ENCODE results near the gene SIAH1. TPM values are rescaled to one million over a fixed set of nuclear protein-coding genes. Genes with fewer than 3 reads are reported as not detected.
A peak's percentile ranks its signal among the peaks of the same experiment; 100 is the strongest.
"Not testable (repeated sequence)": the region's sequence is repeated elsewhere in the genome, so short reads cannot be mapped to it uniquely, and the experiment has no call there.

The SIAH1 gene
- total and polyA plus RNA-seq, 2 experiments from 2014 or later, result 24.4 to 29.9 TPM

DNA sequence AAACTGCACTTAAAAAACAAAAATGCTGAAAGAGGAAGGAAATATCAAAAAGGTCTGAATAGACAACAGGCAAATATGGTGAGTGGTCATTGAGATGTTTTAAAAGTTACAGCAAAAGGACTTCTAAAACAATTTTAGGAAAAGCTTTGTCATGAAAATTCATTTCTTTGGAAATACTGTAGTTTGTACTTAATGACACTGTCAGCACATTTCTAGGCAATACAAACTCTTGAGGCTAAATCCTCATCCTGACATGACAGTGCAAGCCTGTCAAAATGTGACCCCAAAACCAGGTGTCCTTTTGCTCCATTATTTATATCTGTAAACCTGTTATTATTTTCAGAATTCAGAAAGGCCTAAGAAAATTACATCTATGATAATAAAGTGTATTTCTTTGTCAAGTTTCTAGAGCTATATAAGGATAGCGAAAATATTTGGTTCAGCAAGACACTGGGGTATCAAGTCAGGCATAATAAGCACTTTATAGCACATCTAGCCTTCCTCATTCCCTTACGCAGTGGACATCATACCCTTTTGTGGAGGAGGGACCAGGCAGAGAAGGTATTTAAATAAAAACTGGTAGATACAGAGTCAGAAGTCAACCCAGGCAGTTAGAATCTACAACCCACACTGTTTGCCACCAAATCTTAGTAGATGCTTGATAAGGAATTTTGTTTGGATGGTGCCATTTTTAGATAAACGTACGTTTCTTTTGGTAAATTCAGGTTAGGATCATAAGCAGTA lies 28.4 kb downstream of the SIAH1 start:
- H3K4me2 ChIP-seq (ENCODE audit: unreplicated experiment), result no peak overlapping the region
- no peaks in the 10 kb centered on the region for H3K27me3 ChIP-seq (replicated peaks; ENCODE audit: insufficient read depth)
- H3K79me2 ChIP-seq (ENCODE audit: insufficient read depth), result peaks cover 77% of the 10 kb centered on the region
- no peak overlapping the region for H2AFZ ChIP-seq
- DNase-seq, result no peak
- no peaks in the 10 kb centered on the region for H3K9me3 ChIP-seq (ENCODE audit: low read depth)
- no peaks in the 10 kb centered on the region for H3K4me1 ChIP-seq (ENCODE audit: insufficient read depth)
- TF ChIP-seq EZH2phosphoT487 (IDR thresholded peaks at IDR 0.05; ENCODE audit: insufficient read depth, low read depth) (no peak), EZH2 (IDR thresholded peaks at IDR 0.05; ENCODE audit: insufficient read depth, poor library complexity, severe bottlenecking) (no peak)
- WGBS, 2 experiments (ENCODE audit: low coverage in 1 of 2, low lambda C conversion rate in 2 of 2, missing lambda C conversion rate in 2 of 2), result 97 to 99% methylated on average over 4 of the region's 4 CpGs
- H3F3A ChIP-seq (ENCODE audit: insufficient read depth), result peaks cover 44% of the 10 kb centered on the region
- in situ Hi-C loops (cut with MboI), result loop anchor here (10.0 kb wide), 1 partner anchor 258 kb away; the partner anchor contains the start of gene N4BP1
- H3K36me3 ChIP-seq (ENCODE audit: low read depth), result peaks cover 28% of the 10 kb centered on the region
- no peak overlapping the region for H3K4me3 ChIP-seq
- no peaks in the 10 kb centered on the region for H4K20me1 ChIP-seq (ENCODE audit: insufficient read depth)
- no peak overlapping the region for H3K9ac ChIP-seq
- no peak overlapping the region for H3K27ac ChIP-seq
- no peaks in the 10 kb centered on the region for H3K9me2 ChIP-seq (ENCODE audit: insufficient read depth)

- peaks cover 61% of the 10 kb centered on the region for H3K79me2 ChIP-seq (ENCODE audit: insufficient read depth)
- 77 to 81% methylated on average over 11 of the region's 11 CpGs for WGBS, 2 experiments (ENCODE audit: low coverage in 1 of 2, low lambda C conversion rate in 2 of 2, missing lambda C conversion rate in 2 of 2)
- in situ Hi-C loops (cut with MboI), result loop anchor here (10.0 kb wide), 1 partner anchor 260 kb away; the partner anchor contains the start of gene N4BP1
Measured at GRCh38 chr16:48354877-48355855, 30.0 kb downstream of the SIAH1 start.

GRCh38 chr16:48354385-48354784 lies 30.8 kb downstream of the SIAH1 start:
- peaks cover 26% of the 10 kb centered on the region for H3K36me3 ChIP-seq (ENCODE audit: low read depth)
- H2AFZ ChIP-seq, result not testable (repeated sequence)

More at GRCh38 chr16:48354877-48355855, 30.0 kb downstream of the SIAH1 start:
- peaks cover 26% of the 10 kb centered on the region for H3K36me3 ChIP-seq (ENCODE audit: low read depth)
- no peaks in the 10 kb centered on the region for H3K27me3 ChIP-seq (replicated peaks; ENCODE audit: insufficient read depth)
- H3K27ac ChIP-seq, result no peak overlapping the region
- H3K4me3 ChIP-seq, result no peak overlapping the region
- no peak for DNase-seq
- peaks cover 41% of the 10 kb centered on the region for H3F3A ChIP-seq (ENCODE audit: insufficient read depth)
- H3K4me2 ChIP-seq (ENCODE audit: unreplicated experiment), result no peak overlapping the region
- no peaks in the 10 kb centered on the region for H3K4me1 ChIP-seq (ENCODE audit: insufficient read depth)
- no peaks in the 10 kb centered on the region for H4K20me1 ChIP-seq (ENCODE audit: insufficient read depth)
- no peak for TF ChIP-seq EZH2 (IDR thresholded peaks at IDR 0.05; ENCODE audit: insufficient read depth, poor library complexity, severe bottlenecking)
- no peak for TF ChIP-seq EZH2phosphoT487 (IDR thresholded peaks at IDR 0.05; ENCODE audit: insufficient read depth, low read depth)
- no peak overlapping the region for H3K9ac ChIP-seq
- H2AFZ ChIP-seq, result no peak overlapping the region
- H3K9me3 ChIP-seq (ENCODE audit: low read depth), result no peaks in the 10 kb centered on the region
- no peaks in the 10 kb centered on the region for H3K9me2 ChIP-seq (ENCODE audit: insufficient read depth)

GRCh38 chr16:48353565-48354163 lies 31.5 kb downstream of the SIAH1 start:
- peaks cover 46% of the 10 kb centered on the region for H3K79me2 ChIP-seq (ENCODE audit: insufficient read depth)
- no peaks in the 10 kb centered on the region for H4K20me1 ChIP-seq (ENCODE audit: insufficient read depth)
- no peaks in the 10 kb centered on the region for H3K9me2 ChIP-seq (ENCODE audit: insufficient read depth)
- peaks cover 40% of the 10 kb centered on the region for H3F3A ChIP-seq (ENCODE audit: insufficient read depth)
- no peaks in the 10 kb centered on the region for H3K27me3 ChIP-seq (replicated peaks; ENCODE audit: insufficient read depth)
- H2AFZ ChIP-seq, result no peak overlapping the region
- in situ Hi-C loops (cut with MboI), result loop anchor here (10.0 kb wide), 1 partner anchor 261 kb away; the partner anchor contains the start of gene N4BP1
- H3K9ac ChIP-seq, result no peak overlapping the region
- no peaks in the 10 kb centered on the region for H3K9me3 ChIP-seq (ENCODE audit: low read depth)
- H3K4me3 ChIP-seq, result no peak overlapping the region
- TF ChIP-seq EZH2phosphoT487 (IDR thresholded peaks at IDR 0.05; ENCODE audit: insufficient read depth, low read depth), result no peak
- no peak for TF ChIP-seq EZH2 (IDR thresholded peaks at IDR 0.05; ENCODE audit: insufficient read depth, poor library complexity, severe bottlenecking)
- 2 to 21% methylated on average over 6 to 7 of the region's 7 CpGs for WGBS, 2 experiments (ENCODE audit: low coverage in 1 of 2, low lambda C conversion rate in 2 of 2, missing lambda C conversion rate in 2 of 2)
- H3K36me3 ChIP-seq (ENCODE audit: low read depth), result peaks cover 28% of the 10 kb centered on the region
- H3K27ac ChIP-seq, result no peak overlapping the region
- no peak overlapping the region for H3K4me2 ChIP-seq (ENCODE audit: unreplicated experiment)
- no peaks in the 10 kb centered on the region for H3K4me1 ChIP-seq (ENCODE audit: insufficient read depth)
- DNase-seq, result peak; percentile 89

More at GRCh38 chr16:48354385-48354784, 30.8 kb downstream of the SIAH1 start:
- H3K4me1 ChIP-seq (ENCODE audit: insufficient read depth); H4K20me1 ChIP-seq (ENCODE audit: insufficient read depth); H3K9me2 ChIP-seq (ENCODE audit: insufficient read depth); H3K9ac ChIP-seq; H3K4me2 ChIP-seq (ENCODE audit: unreplicated experiment); H3K9me3 ChIP-seq (ENCODE audit: low read depth); DNase-seq; H3K4me3 ChIP-seq; H3K27ac ChIP-seq; H3K27me3 ChIP-seq (replicated peaks; ENCODE audit: insufficient read depth): not testable (repeated sequence)
- WGBS, 2 experiments (ENCODE audit: low coverage in 1 of 2, low lambda C conversion rate in 2 of 2, missing lambda C conversion rate in 2 of 2), result 97 to 98% methylated on average over 5 of the region's 5 CpGs
- in situ Hi-C loops (cut with MboI), result loop anchor here (10.0 kb wide), 1 partner anchor 260 kb away; the partner anchor contains the start of gene N4BP1
- Histone ChIP-seq H3F3A (ENCODE audit: insufficient read depth) (peaks cover 36% of the 10 kb centered on the region), H3K79me2 (ENCODE audit: insufficient read depth) (peaks cover 53% of the 10 kb centered on the region)
